ENCODE results near the gene IMP3.

DNA sequence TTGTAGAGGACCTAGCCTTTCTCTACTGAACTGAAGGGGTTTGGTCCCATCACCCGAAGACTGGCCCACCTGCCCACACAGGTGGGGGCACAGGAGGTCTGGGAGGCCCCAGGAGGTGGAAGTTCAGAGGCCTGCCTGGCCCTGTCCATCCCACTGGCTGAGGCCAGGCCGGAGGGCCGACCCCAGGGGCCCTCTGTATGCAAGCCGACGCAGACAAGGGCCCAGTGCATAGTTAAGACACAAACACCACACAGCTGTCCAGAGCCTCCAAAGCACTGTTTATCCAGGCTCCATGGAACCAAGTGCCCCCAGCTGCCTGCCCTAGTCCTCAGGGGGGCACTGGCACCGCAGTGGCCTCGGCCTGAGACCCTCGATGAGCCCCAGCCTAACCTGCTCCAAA is 34.3 kb upstream of the IMP3 start:
- TF ChIP-seq CTCF (IDR thresholded peaks at IDR 0.05 in 8 of 11, conservative IDR thresholded peaks at IDR 0.05 in 3 of 11) (no peak), POLR2A (IDR thresholded peaks at IDR 0.05) (no peak)
